HEK293 (cell line): ENCODE results near the gene AFF4.
"Not testable (repeated sequence)": the region's sequence is repeated elsewhere in the genome, so short reads cannot be mapped to it uniquely, and the experiment has no call there.

Source experiments
- BCL11A ChIP-seq: fragments of 450-650 bp; formaldehyde crosslinking; IDR thresholded peaks from 2 replicates; pipeline ENCODE4 v1.5.1; 2016; ENCODE audit warnings: low read depth, missing biosample characterization, missing genetic modification characterization
- CTCF ChIP-seq: fragments of 450-650 bp; formaldehyde crosslinking; IDR thresholded peaks from 2 replicates; pipeline ENCODE4 v1.5.1; 2016; ENCODE audit warnings: missing biosample characterization, missing genetic modification characterization
- HOXC10 ChIP-seq: sonication (generic); formaldehyde crosslinking; IDR thresholded peaks from 2 replicates; pipeline ENCODE4 v1.8.1; 2023; ENCODE audit warnings: mild to moderate bottlenecking, missing genetic modification reagents
- RBAK ChIP-seq: fragments of 450-650 bp; formaldehyde crosslinking; IDR thresholded peaks from 2 replicates; pipeline ENCODE4 v1.5.1; 2016; ENCODE audit warnings: missing biosample characterization, missing genetic modification characterization
- SALL2 ChIP-seq: fragments of 450-650 bp; formaldehyde crosslinking; IDR thresholded peaks from 2 replicates; pipeline ENCODE4 v1.5.0; 2017; ENCODE audit warnings: missing biosample characterization, mild to moderate bottlenecking, missing genetic modification characterization, borderline replicate concordance
- SCRT1 ChIP-seq: fragments of 450-650 bp; formaldehyde crosslinking; IDR thresholded peaks from 2 replicates; pipeline ENCODE4 v1.5.1; 2016; ENCODE audit warnings: missing biosample characterization, missing genetic modification characterization, borderline replicate concordance
- ZEB2 ChIP-seq: fragments of 450-650 bp; formaldehyde crosslinking; IDR thresholded peaks from 2 replicates; pipeline ENCODE4 v1.5.1; 2016; ENCODE audit warnings: missing biosample characterization, missing genetic modification characterization
- ZNF121 ChIP-seq: fragments of 450-650 bp; formaldehyde crosslinking; IDR thresholded peaks from 2 replicates; pipeline ENCODE4 v1.5.1; 2016; ENCODE audit warnings: missing biosample characterization, missing genetic modification characterization
- ZNF18 ChIP-seq: fragments of 450-650 bp; formaldehyde crosslinking; IDR thresholded peaks from 2 replicates; pipeline ENCODE4 v1.5.1; 2016; ENCODE audit warnings: missing biosample characterization, missing genetic modification characterization
- ZNF404 ChIP-seq: fragments of 450-650 bp; formaldehyde crosslinking; IDR thresholded peaks from 2 replicates; pipeline ENCODE4 v1.5.1; 2017; ENCODE audit warnings: missing biosample characterization, missing genetic modification characterization
- ZNF416 ChIP-seq: fragments of 450-650 bp; formaldehyde crosslinking; IDR thresholded peaks from 2 replicates; pipeline ENCODE4 v1.5.1; 2016; ENCODE audit warnings: missing biosample characterization, missing genetic modification characterization
- ZNF639 ChIP-seq: fragments of 450-650 bp; formaldehyde crosslinking; IDR thresholded peaks from 2 replicates; pipeline ENCODE4 v1.5.1; 2016; ENCODE audit warnings: missing biosample characterization, missing genetic modification characterization
- ZNF768 ChIP-seq: fragments of 450-650 bp; formaldehyde crosslinking; IDR thresholded peaks from 2 replicates; pipeline ENCODE4 v1.5.1; 2018; ENCODE audit warnings: missing biosample characterization, mild to moderate bottlenecking, missing genetic modification characterization

- TF ChIP-seq ZNF18 (tag by site-specific recombination); CTCF (tag by site-specific recombination); SALL2; SCRT1 (tag by site-specific recombination); BCL11A (tag by site-specific recombination); ZNF768 (tag by site-specific recombination); ZNF416; ZEB2 (tag by site-specific recombination); HOXC10 (CRISPR knock-in tag); ZNF639; ZNF121 (tag by site-specific recombination); ZNF404 (tag by site-specific recombination); RBAK: not testable (repeated sequence)
These were observed 9.0 kb upstream of the AFF4 start for GRCh38 chr5:132972436-132972828.
